Measurements from ENCODE around the gene HYAL4.

DNA sequence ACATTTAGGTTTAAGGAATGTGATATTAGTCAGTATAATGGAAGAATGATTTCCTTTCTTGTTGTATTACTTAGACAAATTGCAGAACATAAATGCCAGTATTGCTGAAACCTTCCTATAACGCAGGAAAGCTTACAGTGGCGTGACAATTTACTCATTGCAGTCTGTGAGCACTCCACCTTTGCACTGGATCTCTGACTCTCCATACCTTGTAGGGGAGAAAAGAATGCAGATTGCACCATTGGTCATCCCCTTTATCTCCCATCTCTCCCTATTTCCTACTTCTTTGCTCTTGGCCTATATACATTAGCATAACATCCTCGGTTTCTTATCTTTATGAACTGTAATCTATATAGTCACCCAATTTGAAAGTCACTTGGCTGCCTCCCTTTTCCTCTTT is 28.1 kb upstream of the HYAL4 start:
- TF ChIP-seq, protein P1, sequence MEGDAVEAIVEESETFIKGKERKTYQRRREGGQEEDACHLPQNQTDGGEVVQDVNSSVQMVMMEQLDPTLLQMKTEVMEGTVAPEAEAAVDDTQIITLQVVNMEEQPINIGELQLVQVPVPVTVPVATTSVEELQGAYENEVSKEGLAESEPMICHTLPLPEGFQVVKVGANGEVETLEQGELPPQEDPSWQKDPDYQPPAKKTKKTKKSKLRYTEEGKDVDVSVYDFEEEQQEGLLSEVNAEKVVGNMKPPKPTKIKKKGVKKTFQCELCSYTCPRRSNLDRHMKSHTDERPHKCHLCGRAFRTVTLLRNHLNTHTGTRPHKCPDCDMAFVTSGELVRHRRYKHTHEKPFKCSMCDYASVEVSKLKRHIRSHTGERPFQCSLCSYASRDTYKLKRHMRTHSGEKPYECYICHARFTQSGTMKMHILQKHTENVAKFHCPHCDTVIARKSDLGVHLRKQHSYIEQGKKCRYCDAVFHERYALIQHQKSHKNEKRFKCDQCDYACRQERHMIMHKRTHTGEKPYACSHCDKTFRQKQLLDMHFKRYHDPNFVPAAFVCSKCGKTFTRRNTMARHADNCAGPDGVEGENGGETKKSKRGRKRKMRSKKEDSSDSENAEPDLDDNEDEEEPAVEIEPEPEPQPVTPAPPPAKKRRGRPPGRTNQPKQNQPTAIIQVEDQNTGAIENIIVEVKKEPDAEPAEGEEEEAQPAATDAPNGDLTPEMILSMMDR (IDR thresholded peaks at IDR 0.05), result no peak
- no peak for TF ChIP-seq POLR2A (IDR thresholded peaks at IDR 0.05)

Measured in lower leg skin (tissue), 3 donors.